OCI-LY1 (cell line): ENCODE data around the gene MCCC1.

Source experiments
- EZH2 ChIP-seq: fragments of 200-600 bp; sonication (generic), shearing (Covaris generic); IDR thresholded peaks from 2 replicates; pipeline ENCODE4 v1.8.0; 2017; ENCODE audit warnings: borderline replicate concordance, mixed run types, mild to moderate bottlenecking, antibody characterized with exemption, low read length, moderate library complexity, mixed read lengths
- TF ChIP-seq, protein P1 (sequence below): fragments of 200-600 bp; sonication (generic), shearing (Covaris generic); IDR thresholded peaks from 2 replicates; pipeline ENCODE4 v1.5.1; 2017; ENCODE audit warnings: mild to moderate bottlenecking, antibody characterized with exemption, low read length, moderate library complexity, mixed read lengths

- TF ChIP-seq, protein P1, sequence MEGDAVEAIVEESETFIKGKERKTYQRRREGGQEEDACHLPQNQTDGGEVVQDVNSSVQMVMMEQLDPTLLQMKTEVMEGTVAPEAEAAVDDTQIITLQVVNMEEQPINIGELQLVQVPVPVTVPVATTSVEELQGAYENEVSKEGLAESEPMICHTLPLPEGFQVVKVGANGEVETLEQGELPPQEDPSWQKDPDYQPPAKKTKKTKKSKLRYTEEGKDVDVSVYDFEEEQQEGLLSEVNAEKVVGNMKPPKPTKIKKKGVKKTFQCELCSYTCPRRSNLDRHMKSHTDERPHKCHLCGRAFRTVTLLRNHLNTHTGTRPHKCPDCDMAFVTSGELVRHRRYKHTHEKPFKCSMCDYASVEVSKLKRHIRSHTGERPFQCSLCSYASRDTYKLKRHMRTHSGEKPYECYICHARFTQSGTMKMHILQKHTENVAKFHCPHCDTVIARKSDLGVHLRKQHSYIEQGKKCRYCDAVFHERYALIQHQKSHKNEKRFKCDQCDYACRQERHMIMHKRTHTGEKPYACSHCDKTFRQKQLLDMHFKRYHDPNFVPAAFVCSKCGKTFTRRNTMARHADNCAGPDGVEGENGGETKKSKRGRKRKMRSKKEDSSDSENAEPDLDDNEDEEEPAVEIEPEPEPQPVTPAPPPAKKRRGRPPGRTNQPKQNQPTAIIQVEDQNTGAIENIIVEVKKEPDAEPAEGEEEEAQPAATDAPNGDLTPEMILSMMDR: no peak
- TF ChIP-seq EZH2: no peak
Observed at GRCh38 chr3:183015185-183015584, 84.1 kb downstream of the MCCC1 start.
